K562 (cell line): ENCODE data around the gene KRTCAP2. TPM values are rescaled to one million over a fixed set of nuclear protein-coding genes. Genes with fewer than 3 reads are reported as not detected.

ENCODE experiments used
- ATAC-seq: fragments of 200-7000 bp; cut with Tn5 transposase; 3 replicates; pipeline ENCODE4 v1.9.1; 2020; ENCODE audit warnings: moderate library complexity
- BruUV-seq: library from RNA; stranded (reverse); fragments of 400-500 nt; replicated peaks from 2 replicates; lab custom pipeline; 2021; lab: Mats Ljungman, UMichigan
- CTCF ChIA-PET: fragments of 300-600 bp; formaldehyde crosslinking; extraction: SDS; loops from one replicate; lab custom pipeline; 2021; ENCODE audit warnings: low intra/inter-chr PET ratio; lab: Yijun Ruan, JAX
- POLR2A ChIA-PET: fragments of 300-600, 350-650 bp; sonication (Branson Sonifier 250); formaldehyde crosslinking; extraction: SDS; loops from one replicate; lab custom pipeline; 2021; ENCODE audit warnings: antibody characterized with exemption, inconsistent platforms; lab: Yijun Ruan, JAX
- DNase-seq, 4 experiments: peaks; one replicate each; pipeline versions ENCODE4 v3.0.0 to v3.0.0-alpha.2; 2011 to 2018; ENCODE audit warnings: low spot score in 3 of 4, mixed read lengths in 3 of 4; ENCODE audit errors: extremely low read depth in 1 of 4
- FAIRE-seq: peaks from 2 replicates; lab custom pipeline; 2011; peaks lifted over from hg19 to GRCh38; lab: Jason Lieb, UNC
- H2AFZ ChIP-seq: 2 replicates; pipeline ENCODE4 v1.6.0; 2011; ENCODE audit warnings: low read depth, low read length, control low read depth, inconsistent platforms
- H3K27ac ChIP-seq: fragments of 200-600 bp; 3 replicates; pipeline ENCODE4 v1.8.0; 2011; ENCODE audit warnings: low read depth, mild to moderate bottlenecking, control low read depth, inconsistent platforms, low read length, moderate library complexity, mixed read lengths; ENCODE audit errors: extremely low read depth
- H3K27me3 ChIP-seq, 2 experiments: fragments of 300-600 bp in 1 of 2; 2 replicates in 1 of 2; 3 replicates in 1 of 2; pipeline versions ENCODE4 v1.6.0 to v1.8.0; 2011; ENCODE audit warnings: inconsistent platforms in 2 of 2, low read length in 2 of 2, mild to moderate bottlenecking in 1 of 2, mixed read lengths in 1 of 2, moderate library complexity in 1 of 2; ENCODE audit not compliant: control insufficient read depth in 2 of 2, insufficient read depth in 2 of 2
- H3K36me3 ChIP-seq: fragments of 300-600 bp; 3 replicates; pipeline ENCODE4 v1.8.0; 2011; ENCODE audit warnings: mild to moderate bottlenecking, low read length, inconsistent platforms; ENCODE audit not compliant: control insufficient read depth, insufficient read depth
- H3K4me1 ChIP-seq, 2 experiments: fragments of 200-600 bp in 1 of 2; replicated peaks in 1 of 2; 2 replicates in 1 of 2; 3 replicates in 1 of 2; pipeline versions ENCODE4 v1.5.1 to v1.8.0; 2011; ENCODE audit warnings: inconsistent platforms in 2 of 2, low read length in 2 of 2, mild to moderate bottlenecking in 1 of 2, mixed read lengths in 1 of 2, moderate library complexity in 1 of 2; ENCODE audit not compliant: control insufficient read depth in 2 of 2, insufficient read depth in 2 of 2
- H3K4me2 ChIP-seq: 2 replicates; pipeline ENCODE4 v1.6.1; 2011; ENCODE audit warnings: low read length, control low read depth, inconsistent platforms, mixed read lengths; ENCODE audit not compliant: insufficient read depth
- H3K4me3 ChIP-seq: fragments of 200-600 bp; sonication (generic), shearing (Covaris generic); 2 replicates; pipeline ENCODE4 v1.5.1; 2016; ENCODE audit warnings: control low read depth, inconsistent platforms
- H3K79me2 ChIP-seq: fragments of 200-600 bp; 3 replicates; pipeline ENCODE4 v1.8.0; 2011; ENCODE audit warnings: low read length, inconsistent platforms; ENCODE audit not compliant: control insufficient read depth, insufficient read depth
- H3K9ac ChIP-seq, 2 experiments: 2 replicates each; pipeline versions ENCODE4 v1.6.0 to v1.6.1; 2011; ENCODE audit warnings: low read depth in 2 of 2, low read length in 2 of 2, control low read depth in 1 of 2, inconsistent platforms in 1 of 2, mild to moderate bottlenecking in 1 of 2, mixed read lengths in 1 of 2; ENCODE audit not compliant: insufficient read depth in 1 of 2
- H3K9me1 ChIP-seq: one replicate; pipeline ENCODE4 v1.6.0; 2011; ENCODE audit warnings: inconsistent platforms, mild to moderate bottlenecking, low read length, moderate library complexity; ENCODE audit not compliant: control insufficient read depth, insufficient read depth
- H3K9me3 ChIP-seq: replicated peaks from 2 replicates; pipeline ENCODE4 v1.5.1; 2011; ENCODE audit warnings: low read depth, low read length, inconsistent platforms; ENCODE audit not compliant: control insufficient read depth, insufficient read depth
- H4K20me1 ChIP-seq: replicated peaks from 2 replicates; pipeline ENCODE4 v1.6.1; 2011; ENCODE audit warnings: low read length, inconsistent platforms, mixed read lengths; ENCODE audit not compliant: control insufficient read depth, insufficient read depth
- CHAMP1 ChIP-seq: fragments of 450-650 bp; IDR thresholded peaks from 2 replicates; pipeline ENCODE4 v1.6.1; 2016; ENCODE audit warnings: mild to moderate bottlenecking
- CHD2 ChIP-seq: IDR thresholded peaks from 2 replicates; pipeline ENCODE4 v1.6.1; 2011; ENCODE audit warnings: low read depth, low read length
- CXXC5 ChIP-seq: fragments of 250-450 bp; sonication (Bioruptor Pico); IDR thresholded peaks from 2 replicates; pipeline ENCODE4 v1.8.0; 2022; ENCODE audit warnings: inconsistent platforms, mild to moderate bottlenecking, moderate library complexity
- EWSR1 ChIP-seq: fragments of 450-650 bp; IDR thresholded peaks from 2 replicates; pipeline ENCODE4 v1.6.1; 2018; ENCODE audit warnings: borderline replicate concordance, mild to moderate bottlenecking, low read depth, moderate library complexity; ENCODE audit not compliant: partially characterized antibody
- HMG20A ChIP-seq: fragments of 450-650 bp; formaldehyde crosslinking; conservative IDR thresholded peaks from 2 replicates; pipeline ENCODE4 v1.4.0; 2020; ENCODE audit warnings: mild to moderate bottlenecking, mixed read lengths
- HMGXB4 ChIP-seq: sonication (generic); formaldehyde crosslinking; IDR thresholded peaks from 2 replicates; pipeline ENCODE4 v1.8.1; 2023; ENCODE audit warnings: mild to moderate bottlenecking, missing genetic modification reagents
- HOXB6 ChIP-seq: fragments of 250-450 bp; sonication (Bioruptor Pico); IDR thresholded peaks from 2 replicates; pipeline ENCODE4 v1.5.1; 2022; ENCODE audit warnings: mild to moderate bottlenecking, borderline replicate concordance
- MEF2A ChIP-seq: IDR thresholded peaks from 2 replicates; pipeline ENCODE4 v1.6.1; 2011; ENCODE audit warnings: low read depth, mild to moderate bottlenecking, low read length, moderate library complexity; ENCODE audit not compliant: control insufficient read depth
- NFIC ChIP-seq: fragments of 450-650 bp; IDR thresholded peaks from 2 replicates; pipeline ENCODE4 v1.6.1; 2017; ENCODE audit warnings: mild to moderate bottlenecking, inconsistent platforms
- POLR2B ChIP-seq: fragments of 450-650 bp; IDR thresholded peaks from 2 replicates; pipeline ENCODE4 v1.6.1; 2018; ENCODE audit warnings: low read depth; ENCODE audit not compliant: partially characterized antibody
- RBFOX2 ChIP-seq: fragments of 200-400 bp; formaldehyde crosslinking; IDR thresholded peaks from 2 replicates; pipeline ENCODE4 v1.6.1; 2017; ENCODE audit warnings: low read depth, mild to moderate bottlenecking, low read length, moderate library complexity
- SRSF9 ChIP-seq: fragments of 200-400 bp; formaldehyde crosslinking; IDR thresholded peaks from 2 replicates; pipeline ENCODE4 v1.6.1; 2017; ENCODE audit warnings: low read depth, low read length, borderline replicate concordance
- SUPT5H ChIP-seq: fragments of 450-650 bp; IDR thresholded peaks from 2 replicates; pipeline ENCODE4 v1.6.1; 2016
- ZKSCAN8 ChIP-seq: fragments of 200-800 bp; sonication (Bioruptor generic); IDR thresholded peaks from 2 replicates; pipeline ENCODE4 v1.6.1; 2016; ENCODE audit warnings: missing genetic modification characterization, missing compliant biosample characterization
- ZNF12 ChIP-seq: sonication (generic); formaldehyde crosslinking; IDR thresholded peaks from 2 replicates; pipeline ENCODE4 v1.4.0; 2020; ENCODE audit warnings: mild to moderate bottlenecking, missing genetic modification reagents
- ZNF121 ChIP-seq: sonication (generic); formaldehyde crosslinking; conservative IDR thresholded peaks from 2 replicates; pipeline ENCODE4 v1.8.0; 2022; ENCODE audit warnings: missing genetic modification reagents
- WGBS: fragments of 100-300 bp; shearing (Covaris generic); methylation state at CpG from one replicate; pipeline ENCODE4 v1.1.6; 2016; ENCODE audit warnings: low coverage, mixed read lengths; ENCODE audit not compliant: insufficient coverage; ENCODE audit errors: missing lambda C conversion rate; 5-methylcytosine and 5-hydroxymethylcytosine counted together
- in situ Hi-C: fragments of 300-500 bp; cut with MboI; formaldehyde crosslinking; loops from 4 replicates; pipeline ENCODE4 v1.15.0; 2018; ENCODE audit warnings: inconsistent platforms, mixed read lengths
- intact Hi-C: fragments of 100-400 bp; cut with micrococcal nuclease; formaldehyde crosslinking; loops from 2 replicates; pipeline ENCODE4 v1.14.2; 2022
- polyA plus RNA-seq, 8 experiments: library from polyadenylated mRNA; depleted of rRNA in 4 of 8; stranded (reverse) in 5 of 8; unstranded in 3 of 8; fragments of >200 nt; fragmentation: Nextera tagmentation in 2 of 8; fragmentation: Illumina TruSeq in 1 of 8; extraction: Ambion mirVana in 2 of 8; extraction: Trizol in 1 of 8; gene quantifications; 2 replicates each; pipeline versions ENCODE4 v1.2.1 to v1.2.3, GENCODE V29; 2011 to 2014; ENCODE audit warnings: inconsistent platforms in 1 of 8, missing spikeins in 1 of 8
- total RNA-seq, 7 experiments: library from RNA; depleted of rRNA in 6 of 7; stranded (reverse); fragments of >200 nt in 6 of 7; fragmentation: Illumina TruSeq in 2 of 7; extraction: Trizol in 2 of 7; gene quantifications; 2 replicates each; pipeline versions ENCODE4 v1.2.1 to v1.2.3, GENCODE V29; 2011 to 2021; ENCODE audit warnings: low replicate concordance in 1 of 7

The KRTCAP2 gene
- total and polyA plus RNA-seq, 9 of the 15 experiments (the other 6 are each of a cell fraction or from before 2014, with no cell fraction given) = 126 to 436 (median 244) TPM

GRCh38 chr1:155206891-155207805 lies 34.0 kb upstream of the KRTCAP2 start:
- H4K20me1 ChIP-seq = no peaks in the 10 kb centered on the region
- no peaks in the 10 kb centered on the region for H3K9me1 ChIP-seq
- ATAC-seq (peak; percentile 74), FAIRE-seq (peak; percentile 97), DNase-seq (peak; percentile 72 to 91 (median 80))
- CTCF ChIA-PET = interaction anchor here (0.6 to 2.2 kb wide), 5 partner anchors 19 to 385 kb away, joined by 3 to 31 read pairs (median 4); no protein-coding TSS in a partner anchor
- intact Hi-C loops (loop anchor here (1.0 to 2.0 kb wide), 3 partner anchors 19 to 116 kb away; no protein-coding TSS in a partner anchor), in situ Hi-C loops (loop anchor here (5.0 kb wide), 1 partner anchor 390 kb away; no protein-coding TSS in a partner anchor)
- peaks cover 23% of the 10 kb centered on the region; the same call in 2 of the 3 replicates for H3K36me3 ChIP-seq
- WGBS = 33% methylated on average over 12 of the region's 13 CpGs
- BruUV-seq = no TSS peak
- H2AFZ ChIP-seq = peak overlapping the region; percentile 72
- H3K27ac ChIP-seq = peak overlapping the region; percentile 24; the same call in 2 of the 3 replicates
- peaks cover 18% of the 10 kb centered on the region for H3K79me2 ChIP-seq
- H3K9ac ChIP-seq = peak overlapping the region; percentile 23 to 100
- peaks cover 19 to 32% of the 10 kb centered on the region in 2 experiments for H3K4me1 ChIP-seq
- H3K4me2 ChIP-seq = peak overlapping the region; percentile 44
- H3K27me3 ChIP-seq = no peaks in the 10 kb centered on the region
- peaks cover 3% of the 10 kb centered on the region; the same call in 1 of the 2 replicates for H3K9me3 ChIP-seq
- no peak overlapping the region for H3K4me3 ChIP-seq
- POLR2A ChIA-PET = interaction anchor here (0.8 to 1.2 kb wide), 11 partner anchors 10 to 112 kb away, joined by 3 to 7 read pairs (median 4); partner anchors contain the start of gene ENTREP3
- no peak for TF ChIP-seq CHD2
- no peak for TF ChIP-seq ZNF12 (CRISPR knock-in tag)
- TF ChIP-seq MEF2A = no peak
- no peak for TF ChIP-seq HMGXB4 (CRISPR knock-in tag)
- no peak for TF ChIP-seq ZKSCAN8 (CRISPR knock-in tag)
- TF ChIP-seq SUPT5H = no peak
- no peak for TF ChIP-seq CHAMP1
- 0 out of 2 replicates have a peak, but pooled peaks have one; percentile 21 for TF ChIP-seq RBFOX2
- TF ChIP-seq NFIC = no peak
- 0 out of 2 replicates have a peak, but pooled peaks have one; percentile 18 for TF ChIP-seq CXXC5 (CRISPR knock-in tag)
- TF ChIP-seq HOXB6 (CRISPR knock-in tag) = no peak
- no peak for TF ChIP-seq HMG20A (CRISPR knock-in tag)
- no peak for TF ChIP-seq ZNF121 (CRISPR knock-in tag)
- no peak for TF ChIP-seq SRSF9
- TF ChIP-seq EWSR1 = no peak
- TF ChIP-seq POLR2B = no peak
